PC-9 (cell line): Measurements from ENCODE around the gene VSTM2L. TPM values are rescaled to one million over a fixed set of nuclear protein-coding genes. Genes with fewer than 3 reads are reported as not detected.

Experiments
- BruUV-seq: library from RNA; stranded (reverse); fragments of 400-500 nt; replicated peaks from 2 replicates; lab custom pipeline; 2021; lab: Mats Ljungman, UMichigan
- CTCF ChIA-PET: fragments of 300-600 bp; sonication (Branson Sonifier 250); formaldehyde crosslinking; loops from one replicate; lab custom pipeline; 2022; ENCODE audit warnings: antibody characterized with exemption; lab: Charles Lee
- POLR2A ChIA-PET: fragments of 300-600 bp; sonication (Branson Sonifier 250); formaldehyde crosslinking; loops from one replicate; lab custom pipeline; 2022; ENCODE audit warnings: antibody characterized with exemption; ENCODE audit not compliant: unreplicated experiment; lab: Charles Lee
- DNase-seq, 2 experiments: peaks; one replicate each; pipeline versions ENCODE4 v3.0.0 to v3.0.0-alpha.2; 2015 to 2022; ENCODE audit warnings: mixed read lengths in 1 of 2
- H2AFZ ChIP-seq: fragments of 200-600 bp; sonication (generic); 2 replicates; pipeline ENCODE4 v1.8.1; 2017; ENCODE audit warnings: antibody characterized with exemption
- H3F3A ChIP-seq: fragments of 200-600 bp; sonication (generic); 2 replicates; pipeline ENCODE4 v1.8.1; 2017; ENCODE audit warnings: antibody characterized with exemption, mild to moderate bottlenecking, low read depth; ENCODE audit not compliant: insufficient read depth
- H3K27ac ChIP-seq: fragments of 200-600 bp; sonication (generic); 2 replicates; pipeline ENCODE4 v1.6.1; 2016; ENCODE audit warnings: mixed run types
- H3K27me3 ChIP-seq: fragments of 200-600 bp; sonication (generic); 2 replicates; pipeline ENCODE4 v1.6.1; 2016; ENCODE audit warnings: low read depth, mixed run types; ENCODE audit not compliant: insufficient read depth
- H3K36me3 ChIP-seq: fragments of 200-600 bp; sonication (generic); 2 replicates; pipeline ENCODE4 v1.6.1; 2016; ENCODE audit warnings: low read depth, mixed run types
- H3K4me1 ChIP-seq: fragments of 200-600 bp; sonication (generic); replicated peaks from 2 replicates; pipeline ENCODE4 v1.6.1; 2016; ENCODE audit warnings: mixed run types; ENCODE audit not compliant: insufficient read depth
- H3K4me2 ChIP-seq: fragments of 200-600 bp; sonication (generic); 2 replicates; pipeline ENCODE4 v1.6.1; 2017; ENCODE audit warnings: mixed run types
- H3K4me3 ChIP-seq: fragments of 200-600 bp; sonication (generic); 2 replicates; pipeline ENCODE4 v1.6.1; 2016; ENCODE audit warnings: mixed run types
- H3K79me2 ChIP-seq: fragments of 200-600 bp; sonication (generic); 2 replicates; pipeline ENCODE4 v1.6.1; 2017; ENCODE audit warnings: low read depth, mixed run types
- H3K9me2 ChIP-seq: fragments of 200-600 bp; sonication (generic); 2 replicates; pipeline ENCODE4 v1.8.1; 2017; ENCODE audit warnings: mild to moderate bottlenecking; ENCODE audit not compliant: insufficient read depth
- H3K9me3 ChIP-seq: fragments of 200-600 bp; sonication (generic); 2 replicates; pipeline ENCODE4 v1.8.1; 2016; ENCODE audit warnings: low read depth; ENCODE audit not compliant: insufficient read depth
- H4K20me1 ChIP-seq: fragments of 200-600 bp; sonication (generic); 2 replicates; pipeline ENCODE4 v1.8.1; 2017; ENCODE audit not compliant: insufficient read depth
- CTCF ChIP-seq: fragments of 200-600 bp; sonication (generic); conservative IDR thresholded peaks from 2 replicates; pipeline ENCODE4 v1.6.1; 2017; ENCODE audit warnings: mixed run types, antibody characterized with exemption, mild to moderate bottlenecking, moderate library complexity
- EZH2 ChIP-seq: fragments of 200-600 bp; sonication (generic); IDR thresholded peaks from 2 replicates; pipeline ENCODE4 v1.8.0; 2017; ENCODE audit warnings: antibody characterized with exemption, low read depth
- intact Hi-C: fragments of 100-400 bp; cut with micrococcal nuclease; formaldehyde crosslinking; loops from one replicate; pipeline ENCODE4 v1.10.0; 2022; ENCODE audit not compliant: unreplicated experiment
- total RNA-seq: library from RNA; stranded (reverse); gene quantifications from 2 replicates; pipeline ENCODE4 v1.2.3, GENCODE V29; 2021

The VSTM2L gene
- total RNA-seq, 1 experiment from 2014 or later: 1.4 TPM

GRCh38 chr20:37954626-37955025 lies 51.7 kb downstream of the VSTM2L start:
- Histone ChIP-seq H3K9me3 (no peaks in the 10 kb centered on the region), H3F3A (no peaks in the 10 kb centered on the region), H3K9me2 (no peaks in the 10 kb centered on the region), H3K4me1 (no peaks in the 10 kb centered on the region), H3K4me2 (no peak overlapping the region), H2AFZ (no peak overlapping the region), H3K27me3 (peaks cover 47% of the 10 kb centered on the region), H3K27ac (no peak overlapping the region), H3K79me2 (no peaks in the 10 kb centered on the region), H3K36me3 (no peaks in the 10 kb centered on the region), H4K20me1 (no peaks in the 10 kb centered on the region), H3K4me3 (no peak overlapping the region)
- POLR2A ChIA-PET: interaction anchor here (0.6 kb wide), 1 partner anchor 29 kb away, joined by 3 read pairs; no protein-coding TSS in a partner anchor
- TF ChIP-seq EZH2: no peak
- TF ChIP-seq CTCF: no peak
- DNase-seq: no peak
- intact Hi-C loops: no loop called here
- BruUV-seq: no TSS peak
- CTCF ChIA-PET: no interaction called here

GRCh38 chr20:37955511-37955910 lies 52.6 kb downstream of the VSTM2L start:
- Histone ChIP-seq H4K20me1 (no peaks in the 10 kb centered on the region), H3K27me3 (peaks cover 51% of the 10 kb centered on the region), H3K9me3 (no peaks in the 10 kb centered on the region), H3K36me3 (no peaks in the 10 kb centered on the region), H3K27ac (no peak overlapping the region), H3K4me3 (no peak overlapping the region), H3K4me1 (no peaks in the 10 kb centered on the region), H3F3A (no peaks in the 10 kb centered on the region), H3K4me2 (no peak overlapping the region), H3K9me2 (no peaks in the 10 kb centered on the region), H3K79me2 (no peaks in the 10 kb centered on the region), H2AFZ (no peak overlapping the region)
- no peak for DNase-seq
- TF ChIP-seq CTCF (no peak), EZH2 (no peak)
- ChIA-PET CTCF (no interaction called here), POLR2A (no interaction called here)
- intact Hi-C loops: no loop called here
- no TSS peak for BruUV-seq

GRCh38 chr20:37956107-37956585 lies 53.2 kb downstream of the VSTM2L start:
- ChIA-PET CTCF (interaction anchor here (0.5 kb wide), 1 partner anchor 1379 kb away, joined by 4 read pairs; no protein-coding TSS in a partner anchor), POLR2A (no interaction called here)
- Histone ChIP-seq H2AFZ (no peak overlapping the region), H3F3A (no peaks in the 10 kb centered on the region), H4K20me1 (no peaks in the 10 kb centered on the region), H3K79me2 (no peaks in the 10 kb centered on the region), H3K4me2 (no peak overlapping the region), H3K4me1 (no peaks in the 10 kb centered on the region), H3K9me2 (no peaks in the 10 kb centered on the region), H3K27ac (no peak overlapping the region), H3K36me3 (no peaks in the 10 kb centered on the region), H3K4me3 (no peak overlapping the region), H3K9me3 (no peaks in the 10 kb centered on the region), H3K27me3 (peaks cover 52% of the 10 kb centered on the region)
- TF ChIP-seq CTCF (no peak), EZH2 (no peak)
- intact Hi-C loops: no loop called here
- BruUV-seq: no TSS peak
- no peak for DNase-seq
